MM.1S (cell line): ENCODE measurements around the gene PPM1H.

ENCODE experiments used
- EZH2 ChIP-seq: fragments of 300-600 bp; sonication (generic); optimal IDR thresholded peaks from 2 replicates; pipeline ENCODE3; 2017; ENCODE audit warnings: low read depth, mild to moderate bottlenecking, antibody characterized with exemption, low read length, mixed read lengths
- EZH2phosphoT487 ChIP-seq: fragments of 300-600 bp; sonication (generic); IDR thresholded peaks from 2 replicates; pipeline ENCODE4 v1.6.1; 2018; ENCODE audit warnings: antibody characterized with exemption, low read length
- TF ChIP-seq, protein P1 (sequence below): fragments of 300-600 bp; sonication (generic); IDR thresholded peaks from 2 replicates; pipeline ENCODE4 v1.5.1; 2016; ENCODE audit warnings: antibody characterized with exemption, low read length, mixed read lengths

DNA sequence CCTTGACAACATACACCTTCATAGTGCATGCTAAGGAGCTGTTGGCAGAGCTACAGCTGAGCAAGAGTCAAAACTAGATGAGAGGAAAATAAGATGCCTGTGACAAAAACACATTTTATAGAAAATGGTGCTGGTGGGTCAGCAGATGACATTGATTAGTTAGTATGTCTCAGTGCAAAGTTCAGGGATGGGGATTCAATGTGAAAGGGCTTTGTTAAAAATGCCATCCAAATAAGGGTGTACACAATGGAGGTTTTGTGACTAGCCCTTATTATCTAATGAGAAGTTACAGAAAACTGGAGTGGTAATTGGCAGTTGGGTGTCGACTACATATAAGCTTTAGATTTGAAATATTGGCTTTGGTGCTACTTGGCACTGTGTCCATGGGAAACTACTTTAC lies 299.3 kb downstream of the PPM1H start:
- TF ChIP-seq, protein P1, sequence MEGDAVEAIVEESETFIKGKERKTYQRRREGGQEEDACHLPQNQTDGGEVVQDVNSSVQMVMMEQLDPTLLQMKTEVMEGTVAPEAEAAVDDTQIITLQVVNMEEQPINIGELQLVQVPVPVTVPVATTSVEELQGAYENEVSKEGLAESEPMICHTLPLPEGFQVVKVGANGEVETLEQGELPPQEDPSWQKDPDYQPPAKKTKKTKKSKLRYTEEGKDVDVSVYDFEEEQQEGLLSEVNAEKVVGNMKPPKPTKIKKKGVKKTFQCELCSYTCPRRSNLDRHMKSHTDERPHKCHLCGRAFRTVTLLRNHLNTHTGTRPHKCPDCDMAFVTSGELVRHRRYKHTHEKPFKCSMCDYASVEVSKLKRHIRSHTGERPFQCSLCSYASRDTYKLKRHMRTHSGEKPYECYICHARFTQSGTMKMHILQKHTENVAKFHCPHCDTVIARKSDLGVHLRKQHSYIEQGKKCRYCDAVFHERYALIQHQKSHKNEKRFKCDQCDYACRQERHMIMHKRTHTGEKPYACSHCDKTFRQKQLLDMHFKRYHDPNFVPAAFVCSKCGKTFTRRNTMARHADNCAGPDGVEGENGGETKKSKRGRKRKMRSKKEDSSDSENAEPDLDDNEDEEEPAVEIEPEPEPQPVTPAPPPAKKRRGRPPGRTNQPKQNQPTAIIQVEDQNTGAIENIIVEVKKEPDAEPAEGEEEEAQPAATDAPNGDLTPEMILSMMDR: no peak
- TF ChIP-seq EZH2phosphoT487 (no peak), EZH2 (no peak)
